ENCODE data around the gene VEGFB. TPM values are rescaled to one million over a fixed set of nuclear protein-coding genes. Genes with fewer than 3 reads are reported as not detected.

VEGFB gene
- total and polyA plus RNA-seq, 2 donors from 2014 or later = 77.6 to 157 TPM

- peak within 1 kb of the TSS; percentile 62 to 78 (median 77) for H3K9ac ChIP-seq (ENCODE audit: low read length in 3 of 3)
- peaks cover 0 to 39% (median 29%) of the 10 kb centered on the region in 3 donors for H3K4me1 ChIP-seq (ENCODE audit: control insufficient read depth in 2 of 3, insufficient read depth in 2 of 3, low read depth in 1 of 3, low read length in 3 of 3)
- FAIRE-seq (peak; percentile 44), DNase-seq (peak; percentile 96 to 99 (median 98))
- no peaks in the 10 kb centered on the region for H3K27me3 ChIP-seq (ENCODE audit: control insufficient read depth, insufficient read depth, low read length)
- H3K27ac ChIP-seq (ENCODE audit: low read depth in 2 of 2, low read length in 2 of 2) = peak within 1 kb of the TSS; percentile 89 to 96
- H3K9me3 ChIP-seq (ENCODE audit: control insufficient read depth in 2 of 3, insufficient read depth in 1 of 3, low read length in 3 of 3) = no peaks in the 10 kb centered on the region
- peak within 1 kb of the TSS; percentile 51 to 77 (median 73) for H3K4me3 ChIP-seq (ENCODE audit: low read length in 3 of 3)
- TF ChIP-seq CTCF (IDR thresholded peaks at IDR 0.05; ENCODE audit: borderline replicate concordance, extremely low read depth, insufficient read depth) = no peak
- H3K36me3 ChIP-seq (ENCODE audit: control insufficient read depth in 2 of 3, insufficient read depth in 3 of 3, low read length in 3 of 3) = no peaks in the 10 kb centered on the region
- intact Hi-C loops (cut with DNase I) = no loop called here
Observed at GRCh38 chr11:64230171-64230984, 4.0 kb upstream of the VEGFB start, which contains the start of gene DNAJC4. Gene DNAJC4 (plus strand): TSS chr11:64230548. CDS start chr11:64230855, 307 bp downstream.

GRCh38 chr11:64230985-64231365 lies 3.4 kb upstream of the VEGFB start:
- peak overlapping the region; percentile 89 to 96 for H3K27ac ChIP-seq (ENCODE audit: low read depth in 2 of 2, low read length in 2 of 2)
- H3K4me3 ChIP-seq (ENCODE audit: low read length in 3 of 3) = peak overlapping the region; percentile 51 to 77 (median 73)
- H3K27me3 ChIP-seq (ENCODE audit: control insufficient read depth, insufficient read depth, low read length) = no peaks in the 10 kb centered on the region
- H3K9ac ChIP-seq (ENCODE audit: low read length in 3 of 3) = peak overlapping the region; percentile 62 to 78 (median 68)
- FAIRE-seq (no peak), DNase-seq (no peak)
- peaks cover 0 to 42% (median 34%) of the 10 kb centered on the region in 3 donors for H3K4me1 ChIP-seq (ENCODE audit: control insufficient read depth in 2 of 3, insufficient read depth in 2 of 3, low read depth in 1 of 3, low read length in 3 of 3)
- H3K9me3 ChIP-seq (ENCODE audit: control insufficient read depth in 2 of 3, insufficient read depth in 1 of 3, low read length in 3 of 3) = no peaks in the 10 kb centered on the region
- no peak for TF ChIP-seq CTCF (IDR thresholded peaks at IDR 0.05; ENCODE audit: borderline replicate concordance, extremely low read depth, insufficient read depth)
- intact Hi-C loops (cut with DNase I) = no loop called here
- no peaks in the 10 kb centered on the region for H3K36me3 ChIP-seq (ENCODE audit: control insufficient read depth in 2 of 3, insufficient read depth in 3 of 3, low read length in 3 of 3)

- intact Hi-C loops (cut with DNase I) = no loop called here
Observed at GRCh38 chr11:64231546-64231945, 2.8 kb upstream of the VEGFB start.

More at GRCh38 chr11:64231546-64231945, 2.8 kb upstream of the VEGFB start:
- H3K27ac ChIP-seq (ENCODE audit: low read depth in 2 of 2, low read length in 2 of 2) = no peak overlapping the region
- H3K9ac ChIP-seq (ENCODE audit: low read length in 3 of 3) = no peak overlapping the region
- peaks cover 0 to 40% (median 34%) of the 10 kb centered on the region in 3 donors for H3K4me1 ChIP-seq (ENCODE audit: control insufficient read depth in 2 of 3, insufficient read depth in 2 of 3, low read depth in 1 of 3, low read length in 3 of 3)
- no peaks in the 10 kb centered on the region for H3K36me3 ChIP-seq (ENCODE audit: control insufficient read depth in 2 of 3, insufficient read depth in 3 of 3, low read length in 3 of 3)
- no peaks in the 10 kb centered on the region for H3K9me3 ChIP-seq (ENCODE audit: control insufficient read depth in 2 of 3, insufficient read depth in 1 of 3, low read length in 3 of 3)
- no peak overlapping the region for H3K4me3 ChIP-seq (ENCODE audit: low read length in 3 of 3)
- FAIRE-seq (no peak), DNase-seq (no peak)
- H3K27me3 ChIP-seq (ENCODE audit: control insufficient read depth, insufficient read depth, low read length) = no peaks in the 10 kb centered on the region
- no peak for TF ChIP-seq CTCF (IDR thresholded peaks at IDR 0.05; ENCODE audit: borderline replicate concordance, extremely low read depth, insufficient read depth)

Data from kidney (tissue), 14 donors.